Stimulated activated CD8-positive, alpha-beta memory T cell treated with anti-CD3 and anti-CD28 coated beads, Interleukin-15, amount 100 ng/mL, for 4 hours (primary cell): ENCODE measurements around the gene MORN4.

ENCODE experiments used
- DNase-seq, 2 donors: peaks; one replicate each; pipeline ENCODE4 v3.0.0-alpha.2; 2020; ENCODE audit warnings: low read depth in 2 of 2

Gene MORN4

DNA sequence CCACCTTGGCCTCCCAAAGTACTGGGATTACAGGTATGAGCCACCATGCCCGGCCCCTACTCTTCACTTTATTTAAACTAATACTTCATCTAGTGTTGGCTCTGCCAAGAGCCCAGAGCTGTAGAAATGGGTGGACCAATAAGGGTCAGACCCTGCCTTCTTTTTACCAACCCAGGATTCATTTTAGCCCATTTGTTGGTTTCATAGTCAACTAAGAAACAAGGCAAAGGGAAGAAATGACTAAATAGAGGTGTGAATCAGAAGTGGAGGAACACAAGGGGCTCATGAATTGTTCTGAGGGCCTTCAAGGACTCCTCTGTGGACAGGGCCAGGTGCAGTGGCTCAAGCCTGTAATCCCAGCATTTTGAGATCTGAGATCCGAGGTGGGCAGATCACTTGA is 59.6 kb downstream of the MORN4 start:
- no peak for DNase-seq

DNA sequence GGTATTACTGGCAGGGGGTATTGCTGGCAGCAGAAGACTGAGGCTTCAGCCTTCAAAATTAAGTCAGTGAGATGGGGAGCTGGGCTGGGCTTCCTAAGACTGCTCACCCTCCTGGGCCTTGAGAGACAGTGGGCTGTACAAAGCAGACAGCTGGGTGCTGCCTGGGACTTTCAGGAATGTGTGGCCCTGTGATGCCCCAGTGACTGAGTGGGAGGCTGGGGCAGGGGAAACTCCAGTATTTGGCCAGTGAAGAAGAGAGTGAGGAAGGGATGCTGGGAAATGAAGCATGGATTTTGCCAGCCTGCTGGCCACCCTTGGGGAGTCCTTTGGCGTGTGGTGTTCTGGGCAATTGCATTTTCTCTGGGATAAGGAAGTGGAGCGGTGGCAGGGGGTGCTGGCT is 60.3 kb downstream of the MORN4 start:
- no peak for DNase-seq

DNA sequence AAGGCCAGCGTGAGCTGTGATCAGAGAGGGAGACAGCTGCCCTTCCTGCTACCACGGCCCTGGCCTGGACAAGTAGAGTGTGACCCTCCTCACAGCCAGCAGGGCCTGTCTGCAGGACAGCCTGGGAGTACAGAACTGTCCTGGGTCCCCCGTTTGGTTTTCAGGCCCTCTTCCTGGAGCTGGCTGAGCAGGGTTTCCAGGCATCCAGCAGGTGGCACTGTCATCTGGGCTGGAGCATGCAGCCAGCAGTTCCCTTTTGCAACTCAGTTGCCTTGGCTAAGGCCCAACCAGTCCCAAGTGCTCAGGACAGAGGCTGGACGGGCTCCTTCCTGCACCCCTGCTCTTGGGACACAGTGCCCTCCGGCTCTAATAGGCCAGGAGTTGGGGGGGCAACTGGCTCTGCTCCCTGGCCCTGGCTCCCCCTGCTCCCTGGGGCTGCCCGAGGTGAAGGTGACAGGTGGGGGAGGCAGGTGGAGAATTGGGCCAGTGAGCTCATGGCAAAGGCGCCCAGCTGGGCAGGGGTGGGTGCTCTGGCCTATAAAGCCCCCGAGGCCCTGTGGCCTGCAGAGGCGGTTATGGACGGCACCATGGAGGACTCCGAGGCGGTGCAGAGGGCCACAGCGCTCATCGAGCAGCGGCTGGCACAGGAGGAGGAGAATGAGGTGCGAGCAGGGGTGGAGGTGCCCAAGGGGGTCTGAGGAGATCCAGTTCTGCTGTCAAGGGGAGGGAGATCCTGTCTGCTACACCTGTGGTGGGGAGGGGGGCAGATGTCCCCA is 60.9 kb downstream of the MORN4 start, which contains the start of gene ANKRD2:
TSS of gene ANKRD2 (plus strand) at position 566 of the 776 bp plus-strand sequence. CDS start at position 576, 10 bp downstream.
- no peak for DNase-seq

DNA sequence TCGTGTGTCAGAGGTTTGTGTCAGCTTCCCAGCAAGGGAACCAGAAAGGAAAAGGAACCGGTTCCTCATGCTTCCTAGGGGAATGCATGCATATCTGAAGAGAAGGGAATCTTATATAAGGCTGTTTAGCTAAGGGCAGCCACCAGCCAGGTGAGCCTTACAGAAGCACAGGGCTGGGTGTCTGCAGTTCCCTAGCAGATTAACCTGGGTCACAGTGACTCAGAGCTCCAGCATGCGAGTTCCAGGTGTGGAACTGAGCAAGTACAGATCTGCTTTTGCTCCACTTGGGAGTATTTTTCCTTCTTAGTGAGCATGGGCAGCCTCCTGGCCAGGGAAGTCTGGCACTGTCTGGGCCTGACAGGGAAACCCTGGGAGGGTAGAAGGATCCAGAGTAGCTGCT is 61.7 kb downstream of the MORN4 start:
- no peak for DNase-seq

DNA sequence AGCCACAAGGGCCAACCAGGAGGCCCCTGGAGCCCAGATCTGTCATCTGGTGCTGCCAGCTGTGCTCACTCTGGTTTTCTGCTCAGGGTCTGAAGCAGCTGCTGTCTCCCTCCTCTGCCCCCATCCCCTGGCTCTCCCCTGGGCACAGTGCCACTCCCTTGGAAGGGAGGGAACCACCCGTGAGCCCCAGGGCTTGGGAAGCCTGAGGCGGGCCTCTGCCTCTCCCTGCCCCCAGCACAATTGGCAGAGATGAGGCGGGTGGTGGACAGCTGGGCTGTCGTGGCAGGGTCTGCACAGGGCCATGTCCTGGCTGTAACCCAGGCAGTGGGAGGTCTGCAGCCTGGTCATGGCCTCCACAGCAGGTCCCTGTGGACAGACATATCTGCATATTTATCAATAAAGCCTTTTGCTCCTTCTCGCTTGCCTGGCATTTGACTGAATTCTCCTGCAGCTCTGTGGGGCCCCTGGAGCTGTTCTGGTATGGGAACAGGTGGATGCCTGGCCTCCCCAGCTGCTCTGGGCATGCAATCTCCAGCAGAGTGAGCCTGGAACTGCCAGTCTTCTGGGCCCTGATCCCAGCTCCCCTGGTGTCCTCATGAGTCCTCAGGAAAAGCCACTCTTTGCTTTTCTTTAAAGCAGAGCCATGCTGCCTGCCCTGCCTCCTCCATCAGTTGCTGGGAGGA is 62.4 kb downstream of the MORN4 start:
- no peak for DNase-seq

DNA sequence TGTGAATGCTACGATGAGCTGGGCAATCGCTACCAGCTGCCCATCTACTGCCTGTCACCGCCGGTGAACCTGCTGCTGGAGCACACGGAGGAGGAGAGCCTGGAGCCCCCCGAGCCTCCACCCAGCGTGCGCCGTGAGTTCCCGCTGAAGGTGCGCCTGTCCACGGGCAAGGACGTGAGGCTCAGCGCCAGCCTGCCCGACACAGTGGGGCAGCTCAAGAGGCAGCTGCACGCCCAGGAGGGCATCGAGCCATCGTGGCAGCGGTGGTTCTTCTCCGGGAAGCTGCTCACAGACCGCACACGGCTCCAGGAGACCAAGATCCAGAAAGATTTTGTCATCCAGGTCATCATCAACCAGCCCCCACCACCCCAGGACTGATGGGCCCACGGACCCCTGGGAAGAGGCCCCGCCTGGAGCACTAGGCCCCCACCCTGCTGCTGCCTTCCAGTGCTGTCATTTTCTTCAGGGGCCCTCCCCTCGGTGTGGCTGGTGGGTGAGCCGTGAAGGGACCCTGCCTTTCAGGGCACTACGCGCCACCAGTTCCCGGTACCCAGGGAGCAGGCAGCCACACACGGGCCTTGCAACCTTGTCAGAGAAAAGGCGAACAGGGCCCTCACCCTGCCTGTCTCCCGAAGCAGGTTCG is 63.0 kb downstream of the MORN4 start:
- no peak for DNase-seq

DNA sequence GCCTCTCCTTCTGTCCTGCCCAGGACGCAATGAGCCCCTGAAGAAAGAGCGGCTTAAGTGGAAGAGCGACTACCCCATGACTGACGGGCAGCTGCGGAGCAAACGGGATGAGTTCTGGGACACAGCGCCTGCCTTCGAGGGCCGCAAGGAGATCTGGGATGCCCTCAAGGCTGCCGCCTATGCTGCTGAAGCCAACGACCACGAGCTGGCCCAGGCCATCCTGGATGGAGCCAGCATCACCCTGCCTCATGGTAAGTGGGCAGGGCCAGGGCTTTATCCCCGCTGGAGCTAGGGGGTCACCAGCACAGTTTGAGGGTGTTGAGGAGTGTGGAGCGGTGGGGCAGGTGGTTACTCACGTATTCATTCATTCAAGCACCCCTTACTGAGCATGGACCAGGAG is 65.4 kb downstream of the MORN4 start:
- no peak for DNase-seq

DNA sequence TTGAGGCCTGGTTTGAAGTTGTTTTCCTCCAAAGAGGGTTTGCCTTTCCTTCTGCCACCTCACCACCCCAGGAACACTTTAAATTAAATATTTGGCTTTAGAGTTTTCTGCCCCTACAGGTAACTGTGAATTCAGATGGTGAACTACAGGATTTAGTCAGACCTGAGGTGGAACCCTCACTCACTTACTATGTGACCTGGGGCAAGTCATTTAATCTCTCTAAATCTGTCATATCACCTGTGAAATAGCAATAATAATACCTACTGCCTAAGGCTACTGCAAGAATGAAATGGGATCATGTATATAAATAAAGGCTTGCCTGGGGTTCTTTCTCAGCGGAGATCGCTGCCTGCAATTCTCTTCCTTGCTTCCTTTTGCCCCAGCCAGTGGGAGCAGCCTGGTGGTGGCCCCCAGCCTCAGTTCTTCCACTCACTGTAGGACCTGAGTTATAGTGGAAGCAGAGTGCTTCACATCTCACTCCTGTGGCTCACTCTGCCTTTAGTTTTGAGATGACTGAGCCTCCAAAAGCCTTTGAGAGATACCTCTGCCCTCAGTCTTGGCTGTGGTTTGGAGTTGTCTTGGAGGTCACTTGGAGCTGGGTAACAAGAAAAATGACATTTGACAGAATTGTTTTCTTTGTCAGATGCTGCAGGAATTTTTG is 66.8 kb downstream of the MORN4 start:
- DNase-seq = no peak

DNA sequence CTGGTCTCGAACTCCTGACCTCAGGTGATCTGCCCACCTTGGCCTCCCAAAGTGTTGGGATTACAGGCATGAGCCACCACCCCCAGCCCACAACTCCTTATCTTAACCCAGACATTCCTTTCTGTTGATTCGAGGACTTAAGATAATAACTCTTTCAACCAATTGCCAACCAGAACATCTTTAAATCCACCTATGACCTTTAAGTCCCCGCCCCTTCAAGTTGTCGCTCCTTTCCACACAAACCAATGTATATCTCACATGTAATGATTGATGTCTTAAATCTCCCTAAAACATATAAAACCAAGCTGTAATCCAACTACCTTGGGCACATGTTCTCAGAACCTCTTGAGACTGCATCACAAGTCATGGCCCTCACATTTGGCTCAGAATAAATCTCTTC is 68.5 kb downstream of the MORN4 start:
- DNase-seq = no peak
